ENCODE results near the gene AKAP12.

Gene AKAP12

GRCh38 chr6:151284012-151284411 lies 44.2 kb downstream of the AKAP12 start:
- TF ChIP-seq, protein P1, sequence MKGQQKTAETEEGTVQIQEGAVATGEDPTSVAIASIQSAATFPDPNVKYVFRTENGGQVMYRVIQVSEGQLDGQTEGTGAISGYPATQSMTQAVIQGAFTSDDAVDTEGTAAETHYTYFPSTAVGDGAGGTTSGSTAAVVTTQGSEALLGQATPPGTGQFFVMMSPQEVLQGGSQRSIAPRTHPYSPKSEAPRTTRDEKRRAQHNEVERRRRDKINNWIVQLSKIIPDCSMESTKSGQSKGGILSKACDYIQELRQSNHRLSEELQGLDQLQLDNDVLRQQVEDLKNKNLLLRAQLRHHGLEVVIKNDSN (IDR thresholded peaks at IDR 0.05): no peak
- TF ChIP-seq MAX (IDR thresholded peaks at IDR 0.05): no peak
- TF ChIP-seq EGR1 (IDR thresholded peaks at IDR 0.05): no peak
- no peak for TF ChIP-seq TEAD4 (IDR thresholded peaks at IDR 0.05)
- no peak for TF ChIP-seq TCF12 (IDR thresholded peaks at IDR 0.05; ENCODE audit: low read depth)
- TF ChIP-seq CEBPB (IDR thresholded peaks at IDR 0.05): no peak
- no peak for TF ChIP-seq REST (IDR thresholded peaks at IDR 0.05; ENCODE audit: low read depth)
- TF ChIP-seq NFIC (IDR thresholded peaks at IDR 0.05): no peak

DNA sequence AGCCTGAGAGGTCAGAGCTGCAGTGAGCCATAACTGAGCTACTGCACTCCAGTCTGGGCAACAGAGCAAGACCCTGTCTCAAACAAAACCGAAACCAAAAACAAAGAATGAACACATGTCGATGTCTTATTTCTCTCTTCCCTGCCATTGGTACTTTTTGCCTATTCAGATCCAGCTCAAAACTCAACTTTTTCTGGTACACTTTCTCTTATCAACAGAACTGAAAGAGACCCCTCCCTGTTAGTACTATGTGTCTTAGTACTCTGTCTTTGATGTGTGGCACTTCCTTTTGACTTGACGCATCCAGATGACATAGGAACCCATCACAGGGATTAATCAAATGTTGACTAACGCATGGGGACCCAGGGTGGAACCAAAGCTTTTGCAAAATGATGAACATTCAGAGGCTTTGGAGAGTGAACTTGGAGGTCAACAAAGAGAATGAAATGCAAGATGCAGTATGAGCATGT lies 44.8 kb downstream of the AKAP12 start:
- TF ChIP-seq CEBPB (IDR thresholded peaks at IDR 0.05) (no peak), RAD21 (IDR thresholded peaks at IDR 0.05; ENCODE audit: low read depth) (no peak), FOXM1 (IDR thresholded peaks at IDR 0.05; ENCODE audit: borderline replicate concordance, low read depth) (no peak), EGR1 (IDR thresholded peaks at IDR 0.05) (no peak), TCF12 (IDR thresholded peaks at IDR 0.05; ENCODE audit: low read depth) (no peak), EP300 (IDR thresholded peaks at IDR 0.05; ENCODE audit: borderline replicate concordance) (no peak), TAF1 (IDR thresholded peaks at IDR 0.05; ENCODE audit: low read depth) (no peak), MAX (IDR thresholded peaks at IDR 0.05) (no peak), NFIC (IDR thresholded peaks at IDR 0.05) (no peak)

DNA sequence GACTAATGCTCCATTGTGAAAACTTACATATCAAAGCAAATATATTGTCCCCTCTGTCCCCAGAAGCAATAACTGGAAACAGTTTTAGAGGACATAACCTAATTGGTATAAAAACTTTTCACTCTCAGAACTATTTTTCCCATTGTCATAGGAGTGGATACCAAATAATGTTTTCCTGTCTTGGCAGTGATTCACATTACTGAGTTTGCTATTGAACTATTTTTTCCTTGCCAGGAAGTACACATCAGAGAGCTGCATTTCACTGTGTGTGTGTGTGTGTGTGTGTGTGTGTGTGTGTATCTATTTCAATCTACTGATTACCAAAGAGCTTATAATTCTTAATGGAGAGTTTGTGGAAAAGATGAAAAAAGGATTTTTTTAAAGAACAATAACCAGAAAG lies 45.4 kb downstream of the AKAP12 start:
- no peak for TF ChIP-seq CEBPB (IDR thresholded peaks at IDR 0.05)
- no peak for TF ChIP-seq TEAD4 (IDR thresholded peaks at IDR 0.05)
- no peak for TF ChIP-seq ZBTB7A (IDR thresholded peaks at IDR 0.05; ENCODE audit: low read depth)
- TF ChIP-seq RAD21 (IDR thresholded peaks at IDR 0.05; ENCODE audit: low read depth): no peak
- TF ChIP-seq TAF1 (IDR thresholded peaks at IDR 0.05; ENCODE audit: low read depth): no peak
- no peak for TF ChIP-seq EGR1 (IDR thresholded peaks at IDR 0.05)
- no peak for TF ChIP-seq TCF12 (IDR thresholded peaks at IDR 0.05; ENCODE audit: low read depth)
- no peak for TF ChIP-seq CREB1 (IDR thresholded peaks at IDR 0.05; ENCODE audit: low read depth)

DNA sequence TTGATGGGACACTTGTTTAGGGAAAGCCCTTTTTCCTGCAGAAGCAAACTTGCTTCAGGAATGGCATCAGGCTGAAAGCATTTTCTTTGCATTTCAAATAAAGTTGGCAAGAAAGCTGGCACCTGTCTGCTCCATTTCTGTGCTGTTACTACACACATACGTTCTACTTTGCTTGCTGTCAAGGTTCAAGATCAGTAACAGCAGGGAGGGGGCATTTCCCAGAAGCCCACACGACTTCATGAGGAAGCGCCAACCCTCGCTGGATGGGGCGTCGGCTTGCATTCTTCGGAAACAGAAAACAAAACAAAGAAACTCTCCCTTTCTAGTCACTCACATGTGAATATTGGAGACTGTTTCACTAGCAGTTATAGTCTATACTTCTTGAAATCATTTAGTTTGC lies 46.4 kb downstream of the AKAP12 start:
- TF ChIP-seq TEAD4 (IDR thresholded peaks at IDR 0.05) (no peak), REST (IDR thresholded peaks at IDR 0.05; ENCODE audit: low read depth) (no peak), FOXM1 (IDR thresholded peaks at IDR 0.05; ENCODE audit: borderline replicate concordance, low read depth) (no peak), EGR1 (IDR thresholded peaks at IDR 0.05) (no peak), TAF1 (IDR thresholded peaks at IDR 0.05; ENCODE audit: low read depth) (no peak), EP300 (IDR thresholded peaks at IDR 0.05; ENCODE audit: borderline replicate concordance) (no peak), CREB1 (IDR thresholded peaks at IDR 0.05; ENCODE audit: low read depth) (no peak), TCF12 (IDR thresholded peaks at IDR 0.05; ENCODE audit: low read depth) (no peak), YY1 (IDR thresholded peaks at IDR 0.05; ENCODE audit: low read depth) (no peak), NFIC (IDR thresholded peaks at IDR 0.05) (no peak), ZBTB7A (IDR thresholded peaks at IDR 0.05; ENCODE audit: low read depth) (no peak), RAD21 (IDR thresholded peaks at IDR 0.05; ENCODE audit: low read depth) (no peak), MAX (IDR thresholded peaks at IDR 0.05) (no peak), CEBPB (IDR thresholded peaks at IDR 0.05) (no peak)
- TF ChIP-seq, protein P1 (IDR thresholded peaks at IDR 0.05): no peak

GRCh38 chr6:151288712-151289398 lies 49.1 kb downstream of the AKAP12 start:
- TF ChIP-seq TEAD4 (IDR thresholded peaks at IDR 0.05): no peak
- TF ChIP-seq REST (IDR thresholded peaks at IDR 0.05; ENCODE audit: low read depth): no peak
- no peak for TF ChIP-seq NFIC (IDR thresholded peaks at IDR 0.05)
- no peak for TF ChIP-seq CREB1 (IDR thresholded peaks at IDR 0.05; ENCODE audit: low read depth)
